Osteocyte (in vitro differentiated cells): Measurements from ENCODE around the gene PET100. TPM values are rescaled to one million over a fixed set of nuclear protein-coding genes. Genes with fewer than 3 reads are reported as not detected.
A peak's percentile ranks its signal among the peaks of the same experiment; 100 is the strongest.

Experiments
- DNase-seq: peaks from one replicate; pipeline ENCODE4 v3.0.0; 2021; ENCODE audit warnings: mixed read lengths; ENCODE audit not compliant: unreplicated experiment; ENCODE audit errors: extremely low spot score
- H3K27ac Mint-ChIP-seq: one replicate; pipeline ENCODE4 v1.8.0; 2021; ENCODE audit warnings: mild to moderate bottlenecking, mixed read lengths; ENCODE audit not compliant: unreplicated experiment
- H3K27me3 Mint-ChIP-seq: one replicate; pipeline ENCODE4 v1.8.0; 2021; ENCODE audit warnings: mixed read lengths; ENCODE audit not compliant: unreplicated experiment
- H3K36me3 Mint-ChIP-seq: one replicate; pipeline ENCODE4 v1.8.0; 2021; ENCODE audit warnings: mixed read lengths; ENCODE audit not compliant: unreplicated experiment
- H3K4me1 Mint-ChIP-seq: one replicate; pipeline ENCODE4 v1.8.0; 2021; ENCODE audit warnings: mixed read lengths; ENCODE audit not compliant: unreplicated experiment
- H3K4me3 Mint-ChIP-seq: one replicate; pipeline ENCODE4 v1.8.0; 2021; ENCODE audit warnings: mild to moderate bottlenecking, moderate library complexity, mixed read lengths; ENCODE audit not compliant: unreplicated experiment
- H3K9me3 Mint-ChIP-seq: one replicate; pipeline ENCODE4 v1.8.0; 2021; ENCODE audit warnings: mixed read lengths; ENCODE audit not compliant: unreplicated experiment
- total RNA-seq: library from RNA; stranded (reverse); gene quantifications from 2 replicates; pipeline ENCODE4 v1.2.1, GENCODE V29; 2021
- TF ChIP-seq, protein P1 (sequence below): fragments of 200-600 bp; sonication (generic); IDR thresholded peaks from 2 replicates; pipeline ENCODE4 v1.5.0; 2021; ENCODE audit warnings: antibody characterized with exemption, mild to moderate bottlenecking, moderate library complexity

The PET100 gene
- total RNA-seq, 1 donor from 2014 or later: 122 TPM

- no peaks in the 10 kb centered on the region for H3K9me3 Mint-ChIP-seq
- no peak overlapping the region for H3K27ac Mint-ChIP-seq
These were observed 5.6 kb upstream of the PET100 start for GRCh38 chr19:7623725-7624603.

DNA sequence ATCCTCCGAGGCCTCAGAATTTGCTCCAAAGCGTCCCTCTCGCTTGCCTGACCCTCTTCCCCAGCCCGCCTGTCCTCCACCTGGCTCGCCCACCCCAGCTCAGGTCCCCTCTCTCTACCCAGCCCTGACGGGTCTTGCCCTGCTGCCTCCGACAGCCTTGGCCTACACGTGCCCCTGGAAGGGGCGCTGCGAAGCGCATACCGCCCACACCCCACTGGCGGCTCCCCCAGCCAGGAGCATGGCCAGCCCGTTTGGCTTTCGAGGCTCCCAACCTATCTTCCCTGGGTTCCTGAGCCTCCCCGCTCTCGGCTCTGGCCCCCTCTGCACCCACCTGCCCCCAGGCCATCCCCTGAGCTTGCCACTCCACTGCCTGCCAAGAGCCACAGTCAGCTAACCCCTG lies 4.8 kb upstream of the PET100 start:
- no peak for DNase-seq
- Mint-ChIP-seq H3K4me1 (peaks cover 18% of the 10 kb centered on the region), H3K27ac (no peak overlapping the region), H3K4me3 (no peak overlapping the region), H3K36me3 (peaks cover 14% of the 10 kb centered on the region), H3K27me3 (no peaks in the 10 kb centered on the region), H3K9me3 (no peaks in the 10 kb centered on the region)
- TF ChIP-seq, protein P1, sequence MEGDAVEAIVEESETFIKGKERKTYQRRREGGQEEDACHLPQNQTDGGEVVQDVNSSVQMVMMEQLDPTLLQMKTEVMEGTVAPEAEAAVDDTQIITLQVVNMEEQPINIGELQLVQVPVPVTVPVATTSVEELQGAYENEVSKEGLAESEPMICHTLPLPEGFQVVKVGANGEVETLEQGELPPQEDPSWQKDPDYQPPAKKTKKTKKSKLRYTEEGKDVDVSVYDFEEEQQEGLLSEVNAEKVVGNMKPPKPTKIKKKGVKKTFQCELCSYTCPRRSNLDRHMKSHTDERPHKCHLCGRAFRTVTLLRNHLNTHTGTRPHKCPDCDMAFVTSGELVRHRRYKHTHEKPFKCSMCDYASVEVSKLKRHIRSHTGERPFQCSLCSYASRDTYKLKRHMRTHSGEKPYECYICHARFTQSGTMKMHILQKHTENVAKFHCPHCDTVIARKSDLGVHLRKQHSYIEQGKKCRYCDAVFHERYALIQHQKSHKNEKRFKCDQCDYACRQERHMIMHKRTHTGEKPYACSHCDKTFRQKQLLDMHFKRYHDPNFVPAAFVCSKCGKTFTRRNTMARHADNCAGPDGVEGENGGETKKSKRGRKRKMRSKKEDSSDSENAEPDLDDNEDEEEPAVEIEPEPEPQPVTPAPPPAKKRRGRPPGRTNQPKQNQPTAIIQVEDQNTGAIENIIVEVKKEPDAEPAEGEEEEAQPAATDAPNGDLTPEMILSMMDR: no peak

More at GRCh38 chr19:7623725-7624603, 5.6 kb upstream of the PET100 start:
- H3K27me3 Mint-ChIP-seq: no peaks in the 10 kb centered on the region
- H3K4me3 Mint-ChIP-seq: no peak overlapping the region
- H3K4me1 Mint-ChIP-seq: peaks cover 11% of the 10 kb centered on the region
- H3K36me3 Mint-ChIP-seq: peaks cover 15% of the 10 kb centered on the region
- no peak for DNase-seq
- TF ChIP-seq, protein P1: no peak

GRCh38 chr19:7625763-7626372 lies 3.7 kb upstream of the PET100 start:
- H3K9me3 Mint-ChIP-seq: no peaks in the 10 kb centered on the region
- no peak for DNase-seq
- H3K27ac Mint-ChIP-seq: no peak overlapping the region
- no peaks in the 10 kb centered on the region for H3K27me3 Mint-ChIP-seq
- H3K4me1 Mint-ChIP-seq: peaks cover 27% of the 10 kb centered on the region
- peaks cover 13% of the 10 kb centered on the region for H3K36me3 Mint-ChIP-seq
- TF ChIP-seq, protein P1: no peak
- no peak overlapping the region for H3K4me3 Mint-ChIP-seq

DNA sequence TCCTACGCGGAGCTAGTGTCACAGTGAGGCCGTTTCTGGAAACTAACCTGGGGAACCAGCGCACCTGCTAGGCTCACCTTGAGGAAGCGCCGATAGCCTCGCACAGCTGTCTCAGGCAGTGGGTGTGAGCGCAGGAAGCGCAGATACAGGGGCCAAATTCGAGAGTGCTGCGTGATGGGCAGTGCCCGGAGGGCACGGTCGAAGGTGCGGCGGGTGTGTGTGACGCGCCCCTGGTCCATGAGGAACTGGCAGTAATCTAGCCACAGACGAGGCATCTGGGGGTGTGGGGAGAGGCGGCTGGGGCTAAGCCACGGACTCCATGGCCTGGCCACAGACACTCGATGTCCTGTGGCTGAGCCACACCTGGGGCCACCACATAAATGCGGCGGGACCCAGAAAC lies 2.4 kb upstream of the PET100 start:
- TF ChIP-seq, protein P1: no peak
- no peak overlapping the region for H3K27ac Mint-ChIP-seq
- peak overlapping the region; percentile 22 for H3K4me3 Mint-ChIP-seq
- no peaks in the 10 kb centered on the region for H3K27me3 Mint-ChIP-seq
- DNase-seq: no peak
- H3K4me1 Mint-ChIP-seq: peaks cover 30% of the 10 kb centered on the region
- H3K9me3 Mint-ChIP-seq: no peaks in the 10 kb centered on the region
- H3K36me3 Mint-ChIP-seq: peaks cover 7% of the 10 kb centered on the region
